ENCODE data around the gene CRIP3.

DNA sequence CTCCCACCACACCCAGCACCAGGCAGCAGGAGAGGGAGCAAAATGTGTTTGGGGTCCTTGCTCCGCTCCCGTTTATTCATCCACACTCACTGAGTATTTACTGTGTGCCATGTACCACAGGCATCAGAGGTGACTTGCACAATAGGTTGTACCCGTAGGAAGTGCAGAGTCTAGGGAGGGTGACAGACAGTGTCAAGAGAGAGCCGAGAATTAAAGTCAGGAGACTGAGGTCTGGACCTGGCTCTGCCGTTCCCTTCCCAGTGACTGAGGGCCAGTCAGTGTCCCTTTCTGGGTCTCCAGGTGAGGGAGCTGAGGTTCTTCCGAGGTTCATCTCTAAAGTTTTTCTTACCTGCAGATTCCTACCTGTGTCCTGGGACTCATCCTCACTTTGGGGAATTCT is 43.1 kb downstream of the CRIP3 start:
- TF ChIP-seq, protein P1, sequence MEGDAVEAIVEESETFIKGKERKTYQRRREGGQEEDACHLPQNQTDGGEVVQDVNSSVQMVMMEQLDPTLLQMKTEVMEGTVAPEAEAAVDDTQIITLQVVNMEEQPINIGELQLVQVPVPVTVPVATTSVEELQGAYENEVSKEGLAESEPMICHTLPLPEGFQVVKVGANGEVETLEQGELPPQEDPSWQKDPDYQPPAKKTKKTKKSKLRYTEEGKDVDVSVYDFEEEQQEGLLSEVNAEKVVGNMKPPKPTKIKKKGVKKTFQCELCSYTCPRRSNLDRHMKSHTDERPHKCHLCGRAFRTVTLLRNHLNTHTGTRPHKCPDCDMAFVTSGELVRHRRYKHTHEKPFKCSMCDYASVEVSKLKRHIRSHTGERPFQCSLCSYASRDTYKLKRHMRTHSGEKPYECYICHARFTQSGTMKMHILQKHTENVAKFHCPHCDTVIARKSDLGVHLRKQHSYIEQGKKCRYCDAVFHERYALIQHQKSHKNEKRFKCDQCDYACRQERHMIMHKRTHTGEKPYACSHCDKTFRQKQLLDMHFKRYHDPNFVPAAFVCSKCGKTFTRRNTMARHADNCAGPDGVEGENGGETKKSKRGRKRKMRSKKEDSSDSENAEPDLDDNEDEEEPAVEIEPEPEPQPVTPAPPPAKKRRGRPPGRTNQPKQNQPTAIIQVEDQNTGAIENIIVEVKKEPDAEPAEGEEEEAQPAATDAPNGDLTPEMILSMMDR (IDR thresholded peaks at IDR 0.05): no peak
- no peak for TF ChIP-seq EP300 (IDR thresholded peaks at IDR 0.05)
